H9 (cell line): ENCODE results near the gene LIAS. TPM values are rescaled to one million over a fixed set of nuclear protein-coding genes. Genes with fewer than 3 reads are reported as not detected.

Experiments used
- DNase-seq: peaks from one replicate; pipeline ENCODE4 v3.0.0-alpha.2; 2017
- H2AFZ ChIP-seq: one replicate; pipeline ENCODE4 v1.6.1; 2013; ENCODE audit warnings: mild to moderate bottlenecking, low read length, control low read depth, moderate library complexity
- H2AK5ac ChIP-seq: 2 replicates; pipeline ENCODE4 v1.6.1; 2013; ENCODE audit warnings: low read length, control low read depth, mixed read lengths; ENCODE audit not compliant: insufficient read length
- H2BK120ac ChIP-seq: one replicate; pipeline ENCODE4 v1.6.1; 2013; ENCODE audit warnings: low read depth, mild to moderate bottlenecking, low read length, control low read depth, inconsistent platforms; ENCODE audit not compliant: poor library complexity, severe bottlenecking
- H2BK12ac ChIP-seq: 2 replicates; pipeline ENCODE4 v1.6.1; 2013; ENCODE audit warnings: low read length, control low read depth, mixed read lengths, low read depth; ENCODE audit not compliant: insufficient read length
- H2BK15ac ChIP-seq: 2 replicates; pipeline ENCODE4 v1.6.1; 2013; ENCODE audit warnings: low read depth, low read length, control low read depth
- H2BK20ac ChIP-seq: one replicate; pipeline ENCODE4 v1.6.1; 2013; ENCODE audit warnings: low read depth, mild to moderate bottlenecking, low read length, control low read depth, inconsistent platforms; ENCODE audit not compliant: poor library complexity, severe bottlenecking
- H2BK5ac ChIP-seq: 2 replicates; pipeline ENCODE4 v1.6.1; 2013; ENCODE audit warnings: low read length, control low read depth, mixed read lengths; ENCODE audit not compliant: insufficient read length
- H3K14ac ChIP-seq: 2 replicates; pipeline ENCODE4 v1.6.1; 2013; ENCODE audit warnings: low read length, control low read depth; ENCODE audit not compliant: insufficient read depth
- H3K18ac ChIP-seq: 2 replicates; pipeline ENCODE4 v1.6.1; 2013; ENCODE audit warnings: low read depth, mild to moderate bottlenecking, mixed read lengths, low read length, control low read depth; ENCODE audit not compliant: insufficient read length
- H3K23ac ChIP-seq: 2 replicates; pipeline ENCODE4 v1.6.1; 2013; ENCODE audit warnings: low read length, control low read depth, mixed read lengths, low read depth; ENCODE audit not compliant: insufficient read length
- H3K23me2 ChIP-seq: 2 replicates; pipeline ENCODE4 v1.6.1; 2013; ENCODE audit warnings: low read depth, mild to moderate bottlenecking, mixed read lengths, low read length, control low read depth; ENCODE audit not compliant: insufficient read length, poor library complexity, severe bottlenecking
- H3K27ac ChIP-seq: 2 replicates; pipeline ENCODE4 v1.5.1; 2013; ENCODE audit warnings: low read length, control low read depth, mixed read lengths, low read depth; ENCODE audit not compliant: insufficient read length
- H3K27me3 ChIP-seq: 2 replicates; pipeline ENCODE4 v1.6.1; 2013; ENCODE audit warnings: low read length, control low read depth, inconsistent platforms; ENCODE audit not compliant: insufficient read depth
- H3K4ac ChIP-seq: 2 replicates; pipeline ENCODE4 v1.6.1; 2013; ENCODE audit warnings: low read depth, mild to moderate bottlenecking, control low read depth, inconsistent platforms, low read length, moderate library complexity
- H3K4me1 ChIP-seq: 2 replicates; pipeline ENCODE4 v1.6.1; 2013; ENCODE audit warnings: low read length, control low read depth, inconsistent platforms; ENCODE audit not compliant: insufficient read depth
- H3K4me2 ChIP-seq: 2 replicates; pipeline ENCODE4 v1.6.1; 2013; ENCODE audit warnings: low read length, control low read depth, mixed read lengths; ENCODE audit not compliant: insufficient read length, insufficient read depth
- H3K56ac ChIP-seq: 2 replicates; pipeline ENCODE4 v1.6.1; 2013; ENCODE audit warnings: low read depth, mild to moderate bottlenecking, mixed read lengths, low read length, control low read depth; ENCODE audit not compliant: insufficient read length
- H3K79me1 ChIP-seq: 2 replicates; pipeline ENCODE4 v1.6.1; 2013; ENCODE audit warnings: low read depth, mild to moderate bottlenecking, moderate library complexity, low read length, control low read depth, inconsistent platforms; ENCODE audit not compliant: insufficient read depth, poor library complexity, severe bottlenecking
- H3K79me2 ChIP-seq: 2 replicates; pipeline ENCODE4 v1.6.1; 2013; ENCODE audit warnings: low read length, control low read depth, inconsistent platforms; ENCODE audit not compliant: insufficient read depth
- H3K9ac ChIP-seq: 2 replicates; pipeline ENCODE4 v1.6.1; 2013; ENCODE audit warnings: low read length, control low read depth, mixed read lengths; ENCODE audit not compliant: insufficient read length; ENCODE audit errors: extremely low read depth
- H3K9me3 ChIP-seq: one replicate; pipeline ENCODE4 v1.6.1; 2013; ENCODE audit warnings: low read depth, low read length, inconsistent platforms; ENCODE audit not compliant: control insufficient read depth
- H3T11ph ChIP-seq: one replicate; pipeline ENCODE4 v1.6.1; 2013; ENCODE audit warnings: mild to moderate bottlenecking, low read length, control low read depth, inconsistent platforms
- H4K20me1 ChIP-seq: one replicate; pipeline ENCODE4 v1.6.1; 2013; ENCODE audit not compliant: control insufficient read depth, insufficient read length, insufficient read depth
- H4K5ac ChIP-seq: 2 replicates; pipeline ENCODE4 v1.6.1; 2013; ENCODE audit warnings: low read depth, mild to moderate bottlenecking, mixed read lengths, low read length, control low read depth; ENCODE audit not compliant: insufficient read length
- H4K8ac ChIP-seq: replicated peaks from 2 replicates; pipeline ENCODE4 v1.6.1; 2013; ENCODE audit warnings: low read length, control low read depth, mixed read lengths, low read depth; ENCODE audit not compliant: insufficient read length
- H4K91ac ChIP-seq: 2 replicates; pipeline ENCODE4 v1.6.1; 2013; ENCODE audit warnings: low read depth, mild to moderate bottlenecking, moderate library complexity, mixed read lengths, low read length, control low read depth; ENCODE audit not compliant: insufficient read length
- H3K27ac Mint-ChIP-seq, 3 experiments: 2 replicates in 2 of 3; 3 replicates in 1 of 3; pipeline ENCODE4 v1.8.0; 2020 to 2021; ENCODE audit warnings: mixed read lengths in 3 of 3, mild to moderate bottlenecking in 1 of 3, moderate library complexity in 1 of 3
- H3K27me3 Mint-ChIP-seq: 2 replicates; pipeline ENCODE4 v1.8.0; 2021; ENCODE audit warnings: low read depth, mild to moderate bottlenecking, moderate library complexity, mixed read lengths
- H3K36me3 Mint-ChIP-seq, 3 experiments: 2 replicates in 2 of 3; 3 replicates in 1 of 3; pipeline ENCODE4 v1.8.0; 2020 to 2021; ENCODE audit warnings: low read depth in 3 of 3, mixed read lengths in 3 of 3; ENCODE audit not compliant: insufficient read depth in 1 of 3
- H3K4me1 Mint-ChIP-seq, 2 experiments: 2 replicates each; pipeline ENCODE4 v1.8.0; 2020; ENCODE audit warnings: mixed read lengths in 2 of 2
- H3K4me3 Mint-ChIP-seq, 2 experiments: 2 replicates in 1 of 2; 3 replicates in 1 of 2; pipeline ENCODE4 v1.8.0; 2020 to 2021; ENCODE audit warnings: mild to moderate bottlenecking in 2 of 2, mixed read lengths in 2 of 2, moderate library complexity in 1 of 2
- H3K9me3 Mint-ChIP-seq, 2 experiments: 2 replicates in 1 of 2; 3 replicates in 1 of 2; pipeline ENCODE4 v1.8.0; 2020; ENCODE audit warnings: mild to moderate bottlenecking in 2 of 2, mixed read lengths in 2 of 2, moderate library complexity in 1 of 2
- WGBS: extraction: QIAGEN DNeasy Blood & Tissue Kit; methylation state at CpG from one replicate; pipeline ENCODE4 v1.1.7; 2013; ENCODE audit warnings: missing lambda C conversion rate, low lambda C conversion rate, mixed read lengths; ENCODE audit not compliant: insufficient read length; ENCODE audit errors: extremely low coverage; 5-methylcytosine and 5-hydroxymethylcytosine counted together
- long read RNA-seq: library from polyadenylated mRNA; unstranded; transcript quantifications from one replicate; pipeline ENCODE4 v2.0.0, GENCODE V29; 2020
- total RNA-seq: library from RNA; stranded (reverse); gene quantifications from 2 replicates; pipeline ENCODE4 v1.2.1, GENCODE V29; 2021
- TF ChIP-seq, protein P1 (sequence below): fragments of 200-600 bp; sonication (generic); conservative IDR thresholded peaks from 3 replicates; pipeline ENCODE4 v1.8.0; 2021; ENCODE audit warnings: antibody characterized with exemption, mild to moderate bottlenecking

The LIAS gene
- 18.5 and 19.9 TPM in 2 replicates for total RNA-seq
- long read RNA-seq, full-length matches to known transcripts: 44 of 56 reads
- long read RNA-seq, partial matches to known transcripts: 3 of 56 reads
- long read RNA-seq, other reads (novel, unspliced or antisense): 9 of 56 reads

DNA sequence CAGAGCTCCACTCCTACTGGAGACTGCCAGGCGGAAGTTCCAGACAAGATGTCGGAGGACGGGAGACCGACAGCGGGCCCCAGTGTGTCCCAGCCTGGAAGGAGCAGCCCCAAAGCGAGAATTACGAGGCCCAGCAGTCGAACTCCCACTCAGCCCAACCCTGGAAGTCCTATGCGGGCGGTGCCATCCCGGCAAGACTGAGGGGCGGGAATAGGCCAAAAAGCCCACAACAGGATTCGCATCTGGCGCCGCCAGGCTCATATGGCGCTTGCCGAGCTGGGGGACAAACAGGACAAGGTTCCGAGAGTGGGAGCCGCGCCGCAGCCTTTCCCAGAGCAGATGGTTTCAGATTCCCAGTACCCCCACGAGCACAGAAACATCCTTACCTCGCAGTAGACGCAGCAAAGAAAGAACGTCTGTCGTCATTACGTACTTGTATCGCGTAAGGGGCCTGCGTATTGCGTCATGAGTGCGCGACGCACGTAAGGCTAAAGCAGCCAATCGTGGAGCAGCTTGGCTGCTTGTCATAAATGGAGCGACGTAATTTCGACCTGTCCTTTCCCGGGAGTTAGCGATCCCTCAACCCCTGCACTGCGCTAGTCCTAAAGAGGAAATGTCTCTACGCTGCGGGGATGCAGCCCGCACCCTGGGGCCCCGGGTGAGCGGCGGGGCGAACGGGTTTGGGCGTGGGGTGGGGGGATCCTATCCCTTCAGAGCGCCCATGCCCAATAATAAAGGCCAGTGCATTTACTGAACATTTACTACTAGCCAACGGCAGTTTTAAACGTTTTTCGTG, at the start of gene LIAS, which contains the start of gene RPL9:
Gene LIAS (plus strand): TSS at position 552 of the 796 bp plus-strand sequence. CDS start 62 bp downstream, at position 614.
Gene RPL9 (minus strand): TSS at position 418 of the 796 bp plus-strand sequence. CDS start 483 bp downstream, outside the sequence.
- Histone ChIP-seq H3K4ac (peak within 1 kb of the TSS; percentile 58; the same call in 1 of the 2 replicates), H3K9ac (peak within 1 kb of the TSS; percentile 99), H2BK120ac (peak within 1 kb of the TSS; percentile 62), H2AFZ (no peak within 1 kb of the TSS), H4K91ac (peak within 1 kb of the TSS; percentile 63), H3K4me2 (peak within 1 kb of the TSS; percentile 78), H4K8ac (peak within 1 kb of the TSS; percentile 20), H3K4me1 (peaks cover 2% of the 10 kb centered on the region; the same call in 1 of the 2 replicates), H3K23ac (no peak within 1 kb of the TSS), H2BK5ac (no peak within 1 kb of the TSS), H2BK12ac (no peak within 1 kb of the TSS), H3T11ph (peak within 1 kb of the TSS; percentile 20), H4K20me1 (no peaks in the 10 kb centered on the region), H3K27ac (peak within 1 kb of the TSS; percentile 31), H3K18ac (peak within 1 kb of the TSS; percentile 93), H3K23me2 (no peaks in the 10 kb centered on the region), H3K79me1 (peaks cover 6% of the 10 kb centered on the region), H3K14ac (peak within 1 kb of the TSS; percentile 93), H3K79me2 (peaks cover 14% of the 10 kb centered on the region), H3K27me3 (no peaks in the 10 kb centered on the region), H2BK20ac (no peak within 1 kb of the TSS), H2AK5ac (no peak within 1 kb of the TSS), H2BK15ac (no peak within 1 kb of the TSS), H3K56ac (no peak within 1 kb of the TSS), H4K5ac (peak within 1 kb of the TSS; percentile 90), H3K9me3 (no peaks in the 10 kb centered on the region)
- Mint-ChIP-seq H3K36me3 (peaks cover 46 to 65% (median 63%) of the 10 kb centered on the region in 3 experiments), H3K4me3 (peak within 1 kb of the TSS; percentile 99), H3K27me3 (no peaks in the 10 kb centered on the region), H3K4me1 (peaks cover 12 to 18% of the 10 kb centered on the region in 2 experiments), H3K9me3 (no peaks in the 10 kb centered on the region; a peak in 1 of 5 replicates), H3K27ac (peak within 1 kb of the TSS; percentile 99 to 100 (median 100))
- peak; percentile 96 for DNase-seq
- no CpG with 5 or more reads among the region's 55 CpGs for WGBS
- TF ChIP-seq, protein P1, sequence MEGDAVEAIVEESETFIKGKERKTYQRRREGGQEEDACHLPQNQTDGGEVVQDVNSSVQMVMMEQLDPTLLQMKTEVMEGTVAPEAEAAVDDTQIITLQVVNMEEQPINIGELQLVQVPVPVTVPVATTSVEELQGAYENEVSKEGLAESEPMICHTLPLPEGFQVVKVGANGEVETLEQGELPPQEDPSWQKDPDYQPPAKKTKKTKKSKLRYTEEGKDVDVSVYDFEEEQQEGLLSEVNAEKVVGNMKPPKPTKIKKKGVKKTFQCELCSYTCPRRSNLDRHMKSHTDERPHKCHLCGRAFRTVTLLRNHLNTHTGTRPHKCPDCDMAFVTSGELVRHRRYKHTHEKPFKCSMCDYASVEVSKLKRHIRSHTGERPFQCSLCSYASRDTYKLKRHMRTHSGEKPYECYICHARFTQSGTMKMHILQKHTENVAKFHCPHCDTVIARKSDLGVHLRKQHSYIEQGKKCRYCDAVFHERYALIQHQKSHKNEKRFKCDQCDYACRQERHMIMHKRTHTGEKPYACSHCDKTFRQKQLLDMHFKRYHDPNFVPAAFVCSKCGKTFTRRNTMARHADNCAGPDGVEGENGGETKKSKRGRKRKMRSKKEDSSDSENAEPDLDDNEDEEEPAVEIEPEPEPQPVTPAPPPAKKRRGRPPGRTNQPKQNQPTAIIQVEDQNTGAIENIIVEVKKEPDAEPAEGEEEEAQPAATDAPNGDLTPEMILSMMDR: no peak
